Measurements from ENCODE around the gene ASPSCR1.

- TF ChIP-seq CTCF (conservative IDR thresholded peaks at IDR 0.05 in 1 of 2, IDR thresholded peaks at IDR 0.05 in 1 of 2; ENCODE audit: low read depth in 1 of 2, low read length in 2 of 2) (no peak), EZH2 (IDR thresholded peaks at IDR 0.05; ENCODE audit: low read length, missing control alignments) (no peak)
These were observed 84.9 kb downstream of the ASPSCR1 start for GRCh38 chr17:82062076-82062983.
